B cell (primary cell): ENCODE data around the gene CCDC192. TPM values are rescaled to one million over a fixed set of nuclear protein-coding genes. Genes with fewer than 3 reads are reported as not detected.
"Not testable (repeated sequence)": the region's sequence is repeated elsewhere in the genome, so short reads cannot be mapped to it uniquely, and the experiment has no call there.

Experiments
- ATAC-seq: fragments of 200-7000 bp; cut with Tn5 transposase; one replicate; pipeline ENCODE4 v1.10.0; 2021; ENCODE audit warnings: low read depth, mild to moderate bottlenecking, moderate number of reproducible peaks, moderate library complexity
- CTCF ChIA-PET: fragments of 350-600 bp; sonication (Branson Sonifier 250); formaldehyde crosslinking; loops from one replicate; lab custom pipeline; 2021; ENCODE audit warnings: antibody characterized with exemption, inconsistent platforms; lab: Charles Lee
- POLR2A ChIA-PET: fragments of 350-600 bp; sonication (Branson Sonifier 250); formaldehyde crosslinking; loops from one replicate; lab custom pipeline; 2021; ENCODE audit warnings: antibody characterized with exemption; lab: Charles Lee
- DNase-seq: peaks from one replicate; pipeline ENCODE4 v3.0.0; 2013
- H2AFZ ChIP-seq: 2 replicates; pipeline ENCODE4 v1.6.1; 2012; ENCODE audit warnings: mild to moderate bottlenecking, low read depth, low read length; ENCODE audit not compliant: insufficient read depth, poor library complexity, severe bottlenecking
- H3K27ac ChIP-seq, 2 donors: 1 replicate in 1 of 2; 2 replicates in 1 of 2; pipeline ENCODE4 v1.5.1; 2012 to 2013; ENCODE audit warnings: low read length in 2 of 2, mild to moderate bottlenecking in 2 of 2, moderate library complexity in 1 of 2
- H3K27me3 ChIP-seq, 4 experiments: fragments of 200-600 bp in 1 of 4; sonication (generic) in 1 of 4; replicated peaks in 1 of 4; 1 replicate in 2 of 4; 2 replicates in 2 of 4; pipeline versions ENCODE4 v1.6.1 to v1.7.0; 2013 to 2016; ENCODE audit warnings: low read length in 3 of 4, mild to moderate bottlenecking in 2 of 4, mixed read lengths in 1 of 4, moderate library complexity in 1 of 4; ENCODE audit not compliant: insufficient read depth in 4 of 4, control insufficient read depth in 3 of 4; ENCODE audit errors: control extremely low read depth in 1 of 4
- H3K36me3 ChIP-seq, 2 experiments: replicated peaks in 1 of 2; 1 replicate in 1 of 2; 2 replicates in 1 of 2; pipeline versions ENCODE4 v1.6.1 to v1.7.1; 2013; ENCODE audit warnings: low read length in 1 of 2; ENCODE audit not compliant: insufficient read depth in 2 of 2, control insufficient read depth in 1 of 2; ENCODE audit errors: control extremely low read depth in 1 of 2, extremely low read depth in 1 of 2
- H3K4me1 ChIP-seq, 2 donors: fragments of 200-600 bp in 1 of 2; sonication (generic) in 1 of 2; 1 replicate in 1 of 2; 2 replicates in 1 of 2; pipeline versions ENCODE4 v1.5.1 to v1.6.1; 2013 to 2017; ENCODE audit warnings: low read length in 2 of 2; ENCODE audit not compliant: control insufficient read depth in 2 of 2, insufficient read depth in 2 of 2
- H3K4me2 ChIP-seq: replicated peaks from 2 replicates; pipeline ENCODE3; 2012; ENCODE audit warnings: mild to moderate bottlenecking, low read depth, low read length; ENCODE audit not compliant: poor library complexity, severe bottlenecking
- H3K4me3 ChIP-seq, 5 experiments: fragments of 200-600 bp in 1 of 5; sonication (generic) in 1 of 5; 1 replicate in 3 of 5; 2 replicates in 2 of 5; pipeline versions ENCODE4 v1.5.1 to v1.7.0; 2011 to 2016; ENCODE audit warnings: low read length in 4 of 5, mild to moderate bottlenecking in 4 of 5, low read depth in 2 of 5, control low read depth in 1 of 5, moderate library complexity in 1 of 5; ENCODE audit not compliant: insufficient read depth in 1 of 5; ENCODE audit errors: control extremely low read depth in 1 of 5, extremely low read depth in 1 of 5
- H3K79me2 ChIP-seq: fragments of 200-600 bp; sonication (generic); one replicate; pipeline ENCODE4 v1.6.0; 2016; ENCODE audit warnings: low read length; ENCODE audit not compliant: control insufficient read depth, insufficient read depth
- H3K9ac ChIP-seq: fragments of 200-600 bp; sonication (generic); 2 replicates; pipeline ENCODE4 v1.6.1; 2017; ENCODE audit warnings: mild to moderate bottlenecking, low read length, moderate library complexity
- H3K9me3 ChIP-seq, 3 donors: one replicate each; pipeline versions ENCODE4 v1.6.1 to v1.7.1; 2013; ENCODE audit warnings: low read length in 2 of 3; ENCODE audit not compliant: control insufficient read depth in 2 of 3, insufficient read depth in 1 of 3; ENCODE audit errors: control extremely low read depth in 1 of 3
- H4K20me1 ChIP-seq: 2 replicates; pipeline ENCODE4 v1.6.0; 2012; ENCODE audit warnings: mild to moderate bottlenecking, low read length; ENCODE audit not compliant: insufficient read depth, control insufficient read depth, poor library complexity, severe bottlenecking
- H3K27ac Mint-ChIP-seq: one replicate; pipeline ENCODE4 v1.8.0; 2021; ENCODE audit warnings: mixed read lengths
- H3K27me3 Mint-ChIP-seq: one replicate; pipeline ENCODE4 v1.8.0; 2021; ENCODE audit warnings: mixed read lengths
- H3K4me1 Mint-ChIP-seq: one replicate; pipeline ENCODE4 v1.8.0; 2021; ENCODE audit warnings: mixed read lengths
- H3K4me3 Mint-ChIP-seq: one replicate; pipeline ENCODE4 v1.8.0; 2021; ENCODE audit warnings: mixed read lengths
- H3K9me3 Mint-ChIP-seq: one replicate; pipeline ENCODE4 v1.8.0; 2022; ENCODE audit warnings: mixed read lengths; ENCODE audit not compliant: insufficient read depth
- EZH2 ChIP-seq: IDR thresholded peaks from 2 replicates; pipeline ENCODE4 v1.6.1; 2012; ENCODE audit warnings: borderline replicate concordance, low read depth, mild to moderate bottlenecking, moderate library complexity, low read length; ENCODE audit not compliant: insufficient read depth, poor library complexity, severe bottlenecking
- WGBS: methylation state at CpG from one replicate; pipeline ENCODE4 v1.1.5; 2013; ENCODE audit warnings: missing lambda C conversion rate; ENCODE audit not compliant: insufficient coverage; 5-methylcytosine and 5-hydroxymethylcytosine counted together
- intact Hi-C: fragments of 100-400 bp; cut with micrococcal nuclease; formaldehyde crosslinking; loops from one replicate; pipeline ENCODE4 v1.10.0; 2022
- polyA plus RNA-seq: library from polyadenylated mRNA; depleted of rRNA; stranded (reverse); fragments of >200 nt; gene quantifications from 2 replicates; pipeline ENCODE4 v1.2.3, GENCODE V29; 2012
- total RNA-seq, 2 donors: library from RNA; stranded (reverse); fragments of 120-200 nt in 1 of 2; gene quantifications; 1 replicate in 1 of 2; 2 replicates in 1 of 2; pipeline versions ENCODE4 v1.2.3 to v1.2.4, GENCODE V29; 2013 to 2022
- TF ChIP-seq, protein P1 (sequence below): fragments of 200-600 bp; IDR thresholded peaks from one replicate; pipeline ENCODE4 v1.8.0; 2022; ENCODE audit warnings: antibody characterized with exemption, mild to moderate bottlenecking

CCDC192 gene
- total and polyA plus RNA-seq, 2 donors (not counting 1 experiment from before 2014, with no cell fraction given) = not detected

- H3K4me3 ChIP-seq = no peak overlapping the region
- CTCF ChIA-PET = no interaction called here
- DNase-seq (no peak), ATAC-seq (no peak)
- no peaks in the 10 kb centered on the region for H3K79me2 ChIP-seq
- H2AFZ ChIP-seq = no peak overlapping the region
- no peaks in the 10 kb centered on the region for H3K27me3 ChIP-seq
- H3K36me3 ChIP-seq = no peaks in the 10 kb centered on the region
- Mint-ChIP-seq H3K27ac (no peak overlapping the region), H3K27me3 (no peaks in the 10 kb centered on the region), H3K4me3 (no peak overlapping the region), H3K4me1 (no peaks in the 10 kb centered on the region), H3K9me3 (peaks cover 6% of the 10 kb centered on the region)
- TF ChIP-seq EZH2 = no peak
- TF ChIP-seq, protein P1, sequence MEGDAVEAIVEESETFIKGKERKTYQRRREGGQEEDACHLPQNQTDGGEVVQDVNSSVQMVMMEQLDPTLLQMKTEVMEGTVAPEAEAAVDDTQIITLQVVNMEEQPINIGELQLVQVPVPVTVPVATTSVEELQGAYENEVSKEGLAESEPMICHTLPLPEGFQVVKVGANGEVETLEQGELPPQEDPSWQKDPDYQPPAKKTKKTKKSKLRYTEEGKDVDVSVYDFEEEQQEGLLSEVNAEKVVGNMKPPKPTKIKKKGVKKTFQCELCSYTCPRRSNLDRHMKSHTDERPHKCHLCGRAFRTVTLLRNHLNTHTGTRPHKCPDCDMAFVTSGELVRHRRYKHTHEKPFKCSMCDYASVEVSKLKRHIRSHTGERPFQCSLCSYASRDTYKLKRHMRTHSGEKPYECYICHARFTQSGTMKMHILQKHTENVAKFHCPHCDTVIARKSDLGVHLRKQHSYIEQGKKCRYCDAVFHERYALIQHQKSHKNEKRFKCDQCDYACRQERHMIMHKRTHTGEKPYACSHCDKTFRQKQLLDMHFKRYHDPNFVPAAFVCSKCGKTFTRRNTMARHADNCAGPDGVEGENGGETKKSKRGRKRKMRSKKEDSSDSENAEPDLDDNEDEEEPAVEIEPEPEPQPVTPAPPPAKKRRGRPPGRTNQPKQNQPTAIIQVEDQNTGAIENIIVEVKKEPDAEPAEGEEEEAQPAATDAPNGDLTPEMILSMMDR = no peak
- H4K20me1 ChIP-seq = no peaks in the 10 kb centered on the region
- no CpG with 5 or more reads among the region's 1 CpG for WGBS
- no peak overlapping the region for H3K27ac ChIP-seq
- peaks cover 0 to 6% (median 6%) of the 10 kb centered on the region in 3 donors for H3K9me3 ChIP-seq
- intact Hi-C loops = no loop called here
- no peak overlapping the region for H3K9ac ChIP-seq
- POLR2A ChIA-PET = no interaction called here
- H3K4me1 ChIP-seq = no peaks in the 10 kb centered on the region
- no peak overlapping the region for H3K4me2 ChIP-seq
Measured at GRCh38 chr5:127725673-127726072, 22.5 kb downstream of the CCDC192 start.

- WGBS = no CpG with 5 or more reads among the region's 1 CpG
- H3K27ac ChIP-seq = no peak overlapping the region
- no peaks in the 10 kb centered on the region for H3K9me3 ChIP-seq
- no peak overlapping the region for H3K4me2 ChIP-seq
- CTCF ChIA-PET = no interaction called here
- H3K4me1 ChIP-seq = no peaks in the 10 kb centered on the region
- H4K20me1 ChIP-seq = no peaks in the 10 kb centered on the region
- POLR2A ChIA-PET = no interaction called here
- no peak overlapping the region for H2AFZ ChIP-seq
- no peak for TF ChIP-seq EZH2
- TF ChIP-seq, protein P1 = no peak
- no peak for DNase-seq
- Mint-ChIP-seq H3K4me1 (no peaks in the 10 kb centered on the region), H3K4me3 (no peak overlapping the region), H3K27ac (no peak overlapping the region), H3K27me3 (no peaks in the 10 kb centered on the region), H3K9me3 (peaks cover 6% of the 10 kb centered on the region)
- no peaks in the 10 kb centered on the region for H3K27me3 ChIP-seq
- no peak for ATAC-seq
- H3K79me2 ChIP-seq = no peaks in the 10 kb centered on the region
- intact Hi-C loops = no loop called here
- no peak overlapping the region for H3K4me3 ChIP-seq
- no peaks in the 10 kb centered on the region for H3K36me3 ChIP-seq
- no peak overlapping the region for H3K9ac ChIP-seq
Measured at GRCh38 chr5:127732963-127733362, 29.8 kb downstream of the CCDC192 start.

GRCh38 chr5:127739348-127739747, 36.2 kb downstream of the CCDC192 start:
- H3K27ac ChIP-seq, H3K27me3 ChIP-seq, H3K27me3 Mint-ChIP-seq, H4K20me1 ChIP-seq, H2AFZ ChIP-seq, CTCF ChIA-PET, H3K9me3 ChIP-seq, DNase-seq, H3K27ac Mint-ChIP-seq, H3K4me3 ChIP-seq, POLR2A ChIA-PET, H3K4me1 ChIP-seq, H3K4me2 ChIP-seq, H3K9ac ChIP-seq, intact Hi-C loops, ATAC-seq, H3K4me1 Mint-ChIP-seq, H3K36me3 ChIP-seq, H3K79me2 ChIP-seq, H3K4me3 Mint-ChIP-seq, H3K9me3 Mint-ChIP-seq: not testable (repeated sequence)
- 98% methylated on average over 8 of the region's 14 CpGs for WGBS
